Fibroblast of upper back skin (primary cell): ENCODE results near the gene HSPBP1.
"Not testable (repeated sequence)": the region's sequence is repeated elsewhere in the genome, so short reads cannot be mapped to it uniquely, and the experiment has no call there.

Experiments
- DNase-seq: peaks from one replicate; pipeline ENCODE4 v3.0.0-alpha.2; 2013

HSPBP1 gene

GRCh38 chr19:55231391-55232285 lies 48.3 kb downstream of the HSPBP1 start:
- no peak for DNase-seq

- no peak for DNase-seq
Measured at GRCh38 chr19:55230780-55231179, 49.1 kb downstream of the HSPBP1 start.

DNA sequence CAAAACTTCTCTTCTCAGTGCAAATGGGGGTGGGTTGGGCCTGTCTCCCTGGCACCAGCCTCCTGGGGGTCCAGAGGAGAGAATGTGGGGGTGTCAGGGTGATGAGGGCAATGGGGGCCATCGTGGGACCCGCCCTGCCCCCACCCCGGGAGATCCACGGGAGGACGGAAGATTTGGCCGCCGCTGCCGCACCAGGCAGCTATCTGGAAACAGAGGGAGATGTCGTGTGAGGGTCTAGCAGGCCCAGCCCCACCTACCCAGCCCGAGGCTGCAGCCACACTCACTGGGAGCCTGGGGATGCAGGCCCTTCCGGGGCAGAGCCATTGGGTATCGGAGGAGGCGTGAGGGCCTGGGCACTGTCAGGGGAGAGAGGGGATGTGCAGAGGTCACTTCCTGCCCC lies 49.6 kb downstream of the HSPBP1 start:
- no peak for DNase-seq

DNA sequence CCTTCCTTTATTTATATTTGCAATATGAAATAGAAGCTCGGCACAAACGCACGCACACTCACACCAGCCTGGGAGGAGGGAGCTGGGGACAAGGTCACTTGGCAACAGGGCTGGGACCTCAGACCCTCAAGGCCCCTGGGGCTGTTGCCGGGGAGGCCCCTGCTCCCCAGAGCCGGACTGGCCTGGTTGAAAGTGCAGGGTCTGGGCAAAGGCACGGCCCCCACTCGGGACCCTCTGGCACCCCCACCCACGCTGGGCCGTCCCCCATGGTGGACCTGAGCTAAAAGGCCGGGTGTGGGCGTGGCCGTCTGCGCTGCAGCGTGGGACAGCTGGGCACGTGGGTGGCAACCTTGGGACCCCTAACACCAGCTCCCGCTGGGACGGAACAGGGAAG lies 50.1 kb downstream of the HSPBP1 start:
- DNase-seq = no peak

- DNase-seq = no peak
Measured at GRCh38 chr19:55229145-55229788, 50.6 kb downstream of the HSPBP1 start.

DNA sequence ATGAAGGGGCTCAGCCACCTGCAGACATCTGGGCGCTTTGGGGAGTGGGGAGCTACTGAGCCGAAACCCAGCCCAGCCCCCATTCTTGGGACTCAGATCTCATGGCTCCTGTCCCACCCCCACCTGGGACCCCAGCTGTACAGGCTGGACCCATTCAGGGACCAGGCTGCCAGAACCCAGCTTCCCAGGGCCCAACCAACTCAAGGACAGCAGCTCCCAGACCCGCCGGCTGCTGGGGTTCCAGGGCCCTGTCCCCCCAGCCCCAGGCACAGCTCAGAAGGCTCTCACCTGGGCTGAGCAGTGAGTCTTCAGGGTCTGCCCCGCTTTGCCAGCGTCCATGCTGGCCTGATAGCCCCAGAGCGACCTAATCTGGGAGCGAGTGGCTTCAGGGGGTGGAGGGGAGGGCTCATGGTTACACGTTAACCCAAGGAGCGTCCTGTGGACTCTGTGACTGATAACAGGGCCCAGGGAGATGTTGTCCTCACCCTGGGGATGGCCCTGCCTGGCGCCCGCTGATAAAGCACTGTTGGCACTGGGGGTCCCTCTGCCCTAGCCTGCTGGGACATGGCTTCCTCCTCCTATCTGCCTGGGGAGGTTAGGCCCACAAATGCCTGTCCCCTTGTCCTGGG lies 51.4 kb downstream of the HSPBP1 start, which contains the start of gene TMEM86B:
Gene TMEM86B (minus strand): TSS at position 361 of the 629 bp plus-strand sequence. CDS start 22 bp downstream, at position 339.
- DNase-seq = no peak

- no peak for DNase-seq
Measured at GRCh38 chr19:55228015-55228391, 51.9 kb downstream of the HSPBP1 start.

GRCh38 chr19:55227241-55228014 lies 52.5 kb downstream of the HSPBP1 start:
- DNase-seq = no peak

DNA sequence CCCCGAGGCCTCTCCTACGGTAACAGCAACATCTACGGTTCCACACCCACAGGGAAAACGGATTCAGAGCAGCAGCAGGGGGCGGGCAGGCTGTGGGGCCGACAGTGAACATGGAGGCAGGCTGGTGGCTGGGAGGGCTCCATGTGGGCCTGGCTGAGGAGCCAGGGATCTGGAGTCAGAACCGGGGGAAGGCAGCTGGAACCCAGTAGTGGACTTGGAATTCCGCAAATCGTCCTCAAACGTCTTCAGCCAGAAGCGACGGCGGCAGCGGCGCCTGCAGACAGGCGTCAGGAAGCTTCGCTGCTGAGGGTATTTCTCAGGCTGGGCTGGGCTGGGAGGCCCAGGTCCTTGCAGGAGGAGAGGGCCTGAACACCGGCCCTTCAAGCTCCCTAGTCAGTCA lies 53.1 kb downstream of the HSPBP1 start:
- DNase-seq = no peak

GRCh38 chr19:55226273-55226672 lies 53.6 kb downstream of the HSPBP1 start:
- DNase-seq = no peak

DNA sequence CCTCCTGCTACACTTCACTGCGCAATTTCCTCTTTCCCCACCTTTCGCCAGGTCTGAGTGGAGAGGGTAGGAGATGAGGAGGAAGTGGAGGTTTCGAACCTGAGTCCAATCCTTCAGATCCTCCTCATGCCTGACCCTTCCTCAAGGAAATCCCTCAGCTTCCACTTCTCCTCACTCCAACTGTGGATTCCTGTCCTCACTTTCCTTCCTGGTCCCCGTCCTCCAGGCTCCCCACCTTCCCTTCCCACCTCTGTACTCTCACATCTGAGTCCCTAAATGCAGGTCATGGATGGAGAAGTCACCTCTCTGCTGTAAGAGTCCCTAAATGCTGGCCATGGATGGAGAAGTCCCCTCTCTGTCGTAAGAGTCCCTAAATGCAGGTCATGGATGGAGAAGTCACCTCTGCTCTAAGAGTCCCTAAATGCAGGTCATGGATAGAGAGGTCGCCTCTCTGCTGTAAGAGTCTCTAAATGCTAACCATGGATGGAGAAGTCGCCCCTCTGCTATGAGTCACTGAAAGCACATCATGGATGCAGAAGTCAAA lies 54.4 kb downstream of the HSPBP1 start:
- no peak for DNase-seq

- DNase-seq = not testable (repeated sequence)
Measured at GRCh38 chr19:55224679-55225414, 55.1 kb downstream of the HSPBP1 start.

DNA sequence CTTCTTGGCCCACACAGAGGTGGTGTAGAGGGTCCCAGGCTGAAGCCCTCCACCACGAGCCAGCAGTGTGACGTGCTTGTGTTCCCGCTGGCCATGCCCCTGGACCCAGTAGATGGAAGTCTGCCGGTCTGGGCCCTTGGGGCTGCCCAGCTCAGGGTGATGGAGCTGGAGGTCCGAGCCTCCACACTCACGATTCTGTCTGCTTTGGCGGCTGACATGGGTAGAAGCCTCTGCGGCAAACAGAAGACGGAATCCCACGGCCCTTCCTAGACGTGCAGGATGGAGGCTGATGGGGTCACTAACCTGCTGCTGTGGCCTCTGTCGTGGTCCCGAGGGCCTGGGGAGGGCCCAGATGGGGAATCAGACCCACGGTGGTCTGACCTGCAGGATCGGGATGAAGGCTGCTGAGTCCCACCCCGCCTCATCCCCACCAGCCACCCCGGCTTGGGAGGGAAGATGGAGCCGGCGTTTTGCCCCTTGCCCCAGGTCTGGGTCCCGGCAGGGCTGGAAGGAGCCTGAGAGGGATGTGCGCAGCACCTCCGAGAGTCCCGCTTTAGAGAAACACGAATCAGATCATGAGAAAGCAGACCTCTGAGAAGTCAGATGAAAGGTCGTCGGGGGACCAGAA lies 55.8 kb downstream of the HSPBP1 start:
- no peak for DNase-seq

- DNase-seq = no peak
Measured at GRCh38 chr19:55223291-55224037, 56.4 kb downstream of the HSPBP1 start.

GRCh38 chr19:55220525-55220924 lies 59.4 kb downstream of the HSPBP1 start:
- DNase-seq = no peak

DNA sequence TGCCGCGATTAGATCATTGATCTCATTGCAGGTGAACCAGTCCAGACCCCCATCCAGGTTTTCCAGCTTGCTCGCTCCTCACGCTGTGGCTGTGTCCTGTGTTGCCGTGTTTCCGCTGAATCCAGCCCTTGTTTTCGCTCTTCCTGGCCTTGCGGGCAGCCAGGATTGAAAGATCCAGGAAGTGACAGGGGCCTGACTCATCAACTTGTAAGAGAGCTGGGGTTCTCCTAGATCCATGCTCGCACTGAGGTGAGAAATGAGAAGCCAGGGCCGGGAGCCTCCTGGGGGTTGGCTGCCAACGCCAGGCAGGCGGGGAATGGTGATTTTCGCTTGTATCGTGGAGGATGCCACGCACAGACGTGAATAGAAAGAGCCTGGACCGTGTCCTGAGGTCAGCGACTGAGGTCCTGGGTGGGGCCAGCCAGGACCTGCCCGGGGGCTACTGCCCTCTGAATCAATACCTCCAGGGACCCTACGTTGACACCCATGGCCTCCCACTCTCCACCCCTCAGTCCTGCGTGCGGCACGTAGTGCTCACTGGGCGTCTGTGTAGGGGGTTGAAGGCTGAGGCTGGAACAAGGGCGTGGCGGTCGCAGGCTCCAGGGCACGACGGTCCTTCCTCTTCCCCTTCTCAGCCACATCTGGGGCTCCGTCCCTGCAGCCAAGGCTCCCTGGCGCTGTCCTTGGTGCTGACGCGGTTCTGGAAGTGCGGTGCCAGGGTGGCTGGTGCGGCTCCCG lies 63.3 kb downstream of the HSPBP1 start:
- DNase-seq = peak; percentile 99

DNA sequence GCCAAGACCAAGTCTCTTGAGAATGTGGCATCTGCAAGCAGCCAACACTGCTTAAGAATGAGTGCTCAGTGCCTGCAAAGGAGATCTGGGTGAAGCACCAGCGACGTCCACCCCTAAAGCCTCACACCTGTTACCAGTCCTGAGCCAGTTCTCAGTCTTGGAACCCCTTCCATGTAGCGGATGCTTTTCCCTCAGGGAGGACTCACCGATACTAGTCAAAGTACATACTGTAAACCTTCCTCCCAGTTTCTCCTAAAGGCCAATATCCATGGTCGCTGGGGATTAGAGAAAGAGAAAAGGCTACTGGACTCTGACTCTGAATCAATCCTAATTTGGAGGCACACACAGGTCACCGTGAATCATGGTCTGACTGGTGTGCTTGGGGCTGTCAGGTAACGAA lies 66.4 kb downstream of the HSPBP1 start:
- DNase-seq = no peak

DNA sequence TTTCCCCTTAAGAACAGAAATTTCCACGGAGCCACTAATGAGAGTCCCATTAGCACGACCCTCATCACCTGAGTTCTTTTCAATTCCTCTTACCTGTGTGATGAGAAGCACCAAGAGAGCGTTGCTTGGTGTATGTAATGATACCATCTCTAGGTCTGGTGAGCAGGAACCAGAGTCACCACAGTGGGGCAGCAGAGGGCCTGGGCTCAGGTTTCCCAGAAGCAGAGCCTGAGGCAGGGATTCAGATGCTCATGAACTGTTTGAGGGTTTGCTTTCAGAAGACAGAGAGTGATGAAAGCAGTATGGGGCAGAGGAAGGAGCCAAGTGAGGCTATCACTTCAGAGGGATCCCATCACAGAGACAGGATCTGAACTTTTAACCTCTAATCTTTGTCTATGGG lies 67.5 kb downstream of the HSPBP1 start:
- no peak for DNase-seq
